COR-L47 (cell line): ENCODE measurements around the gene TBX1.
"Not testable (repeated sequence)": the region's sequence is repeated elsewhere in the genome, so short reads cannot be mapped to it uniquely, and the experiment has no call there.

Experiments
- DNase-seq: peaks from one replicate; lab custom pipeline; 2025; lab: John Stamatoyannopoulos, UW

TBX1 gene

DNA sequence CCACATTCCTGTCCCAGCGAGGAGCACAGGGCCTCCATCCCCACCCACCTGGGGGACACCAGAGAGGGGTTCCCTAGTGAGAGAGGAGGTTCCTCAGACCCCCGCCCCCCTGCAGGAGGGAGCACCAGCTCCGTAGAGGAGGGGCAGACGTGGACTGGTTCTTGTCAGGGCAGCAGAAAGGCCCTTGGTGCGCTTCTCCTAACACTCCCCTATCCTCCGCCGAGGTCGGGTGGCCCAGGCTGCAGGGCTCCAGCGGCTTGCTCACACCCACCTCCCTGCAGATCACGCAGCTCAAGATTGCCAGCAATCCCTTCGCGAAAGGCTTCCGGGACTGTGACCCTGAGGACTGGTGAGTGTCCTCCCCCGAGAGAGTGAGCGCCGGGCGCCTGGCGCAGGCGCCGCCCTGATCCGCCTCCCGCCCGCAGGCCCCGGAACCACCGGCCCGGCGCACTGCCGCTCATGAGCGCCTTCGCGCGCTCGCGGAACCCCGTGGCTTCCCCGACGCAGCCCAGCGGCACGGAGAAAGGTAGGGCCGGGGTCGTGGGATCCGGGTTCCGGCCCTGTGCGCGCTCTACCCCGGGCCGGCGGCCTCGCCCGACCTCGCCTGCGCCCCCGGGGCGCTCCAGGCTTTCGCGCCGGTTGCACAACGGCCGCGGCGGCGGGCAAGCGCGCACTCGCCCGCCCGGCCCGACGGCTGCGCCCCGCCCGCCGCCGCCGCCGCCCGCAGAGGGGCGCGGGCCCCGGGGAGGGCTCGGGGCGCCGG lies 5.1 kb downstream of the TBX1 start:
- DNase-seq: no peak

- DNase-seq: no peak
These were observed 5.6 kb downstream of the TBX1 start for GRCh38 chr22:19766240-19766510.

GRCh38 chr22:19766511-19767426 lies 6.2 kb downstream of the TBX1 start:
- DNase-seq: no peak

- DNase-seq: no peak
These were observed 7.1 kb downstream of the TBX1 start for GRCh38 chr22:19767427-19768341.

- DNase-seq: no peak
These were observed 8.8 kb downstream of the TBX1 start for GRCh38 chr22:19769393-19769715.

DNA sequence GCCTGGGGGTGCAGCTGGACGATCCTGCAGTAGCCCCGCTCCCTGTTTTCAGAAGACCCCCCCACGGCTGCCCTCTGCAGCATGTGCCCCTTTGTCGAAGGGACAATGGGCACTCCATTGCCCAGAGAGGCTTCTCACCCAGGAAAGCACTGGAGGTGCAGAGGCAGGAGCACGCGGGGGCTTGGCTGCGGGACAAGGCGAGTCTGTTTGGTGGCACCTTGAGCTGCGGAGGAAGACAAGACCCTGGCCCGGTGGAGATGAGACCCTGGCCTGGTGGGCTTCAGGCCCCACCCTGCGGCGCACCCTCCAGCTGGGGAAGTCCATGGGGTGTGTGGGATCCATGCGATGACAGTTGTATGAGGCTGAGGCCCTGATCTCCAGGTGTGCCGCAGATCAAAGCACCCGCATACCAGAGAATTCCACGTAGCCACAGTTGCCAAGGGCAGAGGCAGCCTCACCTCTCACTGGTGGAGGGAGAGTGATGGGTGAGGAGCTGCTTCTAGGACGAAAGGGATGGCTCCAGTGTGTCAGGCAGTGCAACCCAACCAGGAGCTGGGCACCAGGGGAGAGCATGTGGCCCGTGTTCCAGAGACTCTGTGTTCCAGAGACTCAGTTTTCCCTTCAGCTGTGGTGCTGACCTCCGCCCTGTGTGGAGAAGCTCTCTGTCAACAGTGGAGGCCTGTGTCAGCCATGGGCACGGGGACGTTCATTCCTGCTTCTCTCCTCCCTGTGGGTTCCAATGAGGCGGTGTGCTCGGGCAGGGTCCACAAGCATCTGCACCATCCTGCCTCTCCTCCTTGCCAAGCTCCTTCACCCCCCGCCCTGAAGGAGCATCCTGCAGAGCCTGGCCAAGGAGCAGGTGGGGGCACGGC lies 10.0 kb downstream of the TBX1 start:
- DNase-seq: no peak

DNA sequence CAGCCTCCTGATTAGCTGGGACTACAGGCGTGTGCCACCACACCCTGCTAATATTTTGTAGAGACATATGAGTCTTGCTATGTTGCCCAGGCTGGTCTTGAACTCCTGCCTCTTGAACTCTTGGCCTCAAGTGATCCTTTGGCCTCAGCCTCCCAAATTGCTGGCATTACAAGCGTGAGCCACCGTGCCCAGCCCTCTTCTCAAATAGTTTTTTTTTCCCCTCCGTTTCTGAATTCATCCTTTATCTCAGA lies 11.8 kb downstream of the TBX1 start:
- no peak for DNase-seq

DNA sequence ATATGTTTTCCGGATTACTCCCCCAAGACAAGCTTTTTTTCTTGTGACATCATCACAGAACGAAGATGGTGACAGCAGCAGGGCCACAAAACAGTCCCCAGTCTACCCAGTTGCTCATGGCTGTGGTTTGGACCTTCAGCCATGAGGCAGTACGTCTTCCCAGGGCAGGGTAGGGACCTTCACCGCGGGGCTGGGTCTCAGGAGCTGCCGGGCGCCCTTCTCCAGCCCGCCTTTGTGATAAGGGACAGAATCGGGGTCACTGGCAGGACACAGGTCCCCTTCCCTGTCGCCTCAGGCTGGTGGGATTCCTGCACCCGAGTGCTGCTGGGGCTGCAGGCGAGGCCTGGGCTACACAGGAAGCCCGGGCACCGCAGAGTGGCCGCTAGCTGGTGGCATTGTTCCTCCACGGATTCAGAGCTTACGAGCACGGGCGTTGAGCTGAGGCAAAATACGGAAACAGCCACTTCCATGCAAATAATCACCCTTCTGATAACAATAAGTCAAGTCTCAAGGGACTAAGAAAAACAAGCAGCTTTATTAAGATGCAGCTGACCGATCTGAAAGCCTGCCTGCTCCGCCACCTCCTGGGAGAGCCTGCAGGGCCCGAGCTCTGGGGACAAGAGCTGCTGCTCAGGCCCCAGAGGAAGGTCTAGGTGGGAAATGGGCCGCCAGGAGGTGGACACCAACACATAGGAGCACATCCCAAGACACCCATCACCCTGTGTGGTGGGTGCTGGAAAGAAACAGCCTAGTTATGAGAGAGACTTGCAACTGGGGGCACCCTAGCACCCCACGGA lies 12.3 kb downstream of the TBX1 start:
- DNase-seq: no peak

GRCh38 chr22:19773470-19774040 lies 13.0 kb downstream of the TBX1 start:
- DNase-seq: no peak

DNA sequence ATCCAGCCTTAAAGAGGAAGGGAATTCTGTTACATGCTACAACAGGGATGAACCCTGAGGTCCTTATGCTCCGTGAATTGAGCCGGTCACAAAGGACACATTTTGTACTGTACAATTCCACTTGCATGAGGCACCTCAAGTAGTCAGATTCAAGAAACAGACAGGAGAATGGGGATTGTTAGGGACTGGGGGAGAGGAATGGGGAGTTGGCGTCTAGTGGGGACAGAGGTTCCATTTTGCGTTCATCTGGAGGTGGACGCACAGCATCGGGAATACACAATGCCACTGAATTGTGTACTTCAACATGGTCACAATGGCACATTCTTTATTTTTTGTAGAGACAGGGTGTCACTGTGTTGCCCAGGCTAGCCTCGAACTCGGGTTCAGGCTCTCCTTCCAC lies 14.1 kb downstream of the TBX1 start:
- DNase-seq: no peak

GRCh38 chr22:19775496-19776325 lies 15.1 kb downstream of the TBX1 start:
- DNase-seq: no peak

- DNase-seq: no peak
These were observed 16.0 kb downstream of the TBX1 start for GRCh38 chr22:19776433-19777031.

DNA sequence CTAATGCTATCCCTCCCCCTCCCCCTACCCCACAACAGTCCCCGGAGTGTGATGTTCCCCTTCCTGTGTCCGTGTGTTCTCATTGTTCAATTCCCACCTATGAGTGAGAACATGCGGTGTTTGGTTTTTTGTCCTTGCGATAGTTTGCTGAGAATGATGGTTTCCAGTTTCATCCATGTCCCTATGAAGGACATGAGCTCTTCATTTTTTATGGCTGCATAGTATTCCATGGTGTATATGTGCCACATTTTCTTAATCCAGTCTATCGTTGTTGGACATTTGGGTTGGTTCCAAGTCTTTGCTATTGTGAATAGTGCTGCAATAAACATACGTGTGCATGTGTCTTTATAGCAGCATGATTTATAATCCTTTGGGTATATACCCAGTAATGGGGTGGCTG lies 16.6 kb downstream of the TBX1 start:
- not testable (repeated sequence) for DNase-seq

DNA sequence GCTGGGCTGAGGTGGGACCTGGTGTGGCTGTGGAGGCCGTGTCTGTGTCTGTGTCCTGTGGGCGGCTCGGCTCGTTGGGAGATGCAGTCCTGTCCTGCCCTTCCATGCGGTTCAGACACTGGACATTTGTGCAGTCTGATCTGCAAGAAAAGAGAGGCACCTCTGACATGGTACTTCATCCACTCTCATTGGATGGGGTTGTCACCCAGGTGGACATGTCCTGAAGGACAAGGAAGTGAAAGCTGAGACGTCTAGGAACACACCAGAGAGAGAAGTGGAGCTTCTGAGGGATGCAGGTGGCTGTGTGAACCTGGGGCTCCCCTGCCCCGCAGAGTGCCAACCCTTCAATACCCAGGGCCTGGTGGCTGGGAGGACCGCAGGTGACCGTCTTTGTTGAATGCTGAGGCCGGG lies 18.4 kb downstream of the TBX1 start:
- DNase-seq: no peak

GRCh38 chr22:19779685-19780268 lies 19.2 kb downstream of the TBX1 start:
- no peak for DNase-seq

DNA sequence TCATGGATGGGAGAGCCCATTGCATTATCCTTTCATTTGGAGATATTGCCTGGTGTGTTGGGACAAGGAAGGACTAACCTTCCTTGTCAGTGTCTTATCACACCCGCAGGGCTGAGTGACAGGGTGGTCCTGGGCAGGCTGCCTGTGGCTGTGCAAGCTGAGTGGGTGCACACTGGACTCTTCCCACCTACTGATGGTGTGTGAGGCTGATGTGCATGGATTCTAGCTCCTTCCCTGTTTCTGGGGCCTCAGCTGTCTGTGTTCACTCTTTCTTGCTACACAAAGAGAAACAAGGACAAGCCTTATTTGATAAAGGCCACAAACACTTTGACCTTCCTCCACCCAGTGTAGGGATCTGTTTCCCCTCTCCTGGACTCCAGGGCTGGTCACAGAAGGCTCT lies 22.0 kb downstream of the TBX1 start:
- DNase-seq: no peak

GRCh38 chr22:19783586-19784383 lies 23.2 kb downstream of the TBX1 start:
- DNase-seq: peak; percentile 91
